Activated naive CD8-positive, alpha-beta T cell treated with anti-CD3 and anti-CD28 coated beads for 36 hours (primary cell): ENCODE data around the gene IFI27L2. TPM values are rescaled to one million over a fixed set of nuclear protein-coding genes. Genes with fewer than 3 reads are reported as not detected.
A peak's percentile ranks its signal among the peaks of the same experiment; 100 is the strongest.

Source experiments
- DNase-seq: peaks from one replicate; pipeline ENCODE4 v3.0.0; 2021
- H3K27ac Mint-ChIP-seq: one replicate; pipeline ENCODE4 v1.8.0; 2022; ENCODE audit warnings: mild to moderate bottlenecking, moderate library complexity, mixed read lengths
- H3K27me3 Mint-ChIP-seq: one replicate; pipeline ENCODE4 v1.8.0; 2022; ENCODE audit warnings: mild to moderate bottlenecking, mixed read lengths
- H3K36me3 Mint-ChIP-seq: one replicate; pipeline ENCODE4 v1.8.0; 2021; ENCODE audit warnings: mild to moderate bottlenecking, mixed read lengths
- H3K4me1 Mint-ChIP-seq: one replicate; pipeline ENCODE4 v1.8.0; 2021; ENCODE audit warnings: mixed read lengths
- H3K4me3 Mint-ChIP-seq: one replicate; pipeline ENCODE4 v1.8.0; 2022; ENCODE audit warnings: mild to moderate bottlenecking, moderate library complexity, mixed read lengths
- H3K9me3 Mint-ChIP-seq: one replicate; pipeline ENCODE4 v1.8.0; 2022; ENCODE audit warnings: mixed read lengths
- total RNA-seq, 2 experiments: library from RNA; stranded (reverse); gene quantifications; one replicate each; pipeline ENCODE4 v1.2.3, GENCODE V29; 2021

IFI27L2 gene
- total RNA-seq, 2 experiments from 2014 or later, result 51.5 to 55.6 TPM

- peak overlapping the region; percentile 100 for H3K4me3 Mint-ChIP-seq
- peaks cover 59% of the 10 kb centered on the region for H3K36me3 Mint-ChIP-seq
- no peaks in the 10 kb centered on the region for H3K27me3 Mint-ChIP-seq
- peaks cover 45% of the 10 kb centered on the region for H3K4me1 Mint-ChIP-seq
- H3K27ac Mint-ChIP-seq, result peak overlapping the region; percentile 100
- no peak for DNase-seq
- peaks cover 7% of the 10 kb centered on the region for H3K9me3 Mint-ChIP-seq
Measured at GRCh38 chr14:94079891-94080620, 49.3 kb downstream of the IFI27L2 start.

GRCh38 chr14:94077823-94078222 lies 51.6 kb downstream of the IFI27L2 start:
- H3K4me3 Mint-ChIP-seq, result peak overlapping the region; percentile 100
- H3K27ac Mint-ChIP-seq, result peak overlapping the region; percentile 34
- peaks cover 18% of the 10 kb centered on the region for H3K9me3 Mint-ChIP-seq
- no peaks in the 10 kb centered on the region for H3K27me3 Mint-ChIP-seq
- H3K36me3 Mint-ChIP-seq, result peaks cover 72% of the 10 kb centered on the region
- no peak for DNase-seq
- H3K4me1 Mint-ChIP-seq, result peaks cover 46% of the 10 kb centered on the region

Other genes starting within 250 kb of the IFI27L2 start
- gene FAM181A, start 202.3 kb downstream of the IFI27L2 start, total RNA-seq, result not detected
- 10 to 100 TPM; 26.4 to 29.1 TPM for gene ASB2, start 153.0 kb downstream of the IFI27L2 start, total RNA-seq
- not detected for gene CCDC197, start 132.3 kb downstream of the IFI27L2 start, total RNA-seq
- gene OTUB2, start 103.3 kb downstream of the IFI27L2 start, total RNA-seq, result under 1 TPM; 0.31 to 0.48 TPM
- 100 to 1,000 TPM; 320 to 332 TPM for gene DDX24, start 48.4 kb downstream of the IFI27L2 start, total RNA-seq
- gene IFI27L1, start 48.3 kb downstream of the IFI27L2 start, total RNA-seq, result 10 to 100 TPM; 15.9 to 18.2 TPM
- 1 to 10 TPM; 1.6 to 2.4 TPM for gene IFI27, start 18.9 kb downstream of the IFI27L2 start, total RNA-seq
- gene PPP4R4, start 44.7 kb upstream of the IFI27L2 start, total RNA-seq, result 1 to 10 TPM; 1.4 to 2.0 TPM
- not detected for gene SERPINA10, start 163.7 kb upstream of the IFI27L2 start, total RNA-seq
- gene SERPINA6, start 193.7 kb upstream of the IFI27L2 start, total RNA-seq, result not detected
- gene SERPINA2, start 237.1 kb upstream of the IFI27L2 start, total RNA-seq, result not detected